ENCODE measurements around the gene SNX9.

The SNX9 gene

DNA sequence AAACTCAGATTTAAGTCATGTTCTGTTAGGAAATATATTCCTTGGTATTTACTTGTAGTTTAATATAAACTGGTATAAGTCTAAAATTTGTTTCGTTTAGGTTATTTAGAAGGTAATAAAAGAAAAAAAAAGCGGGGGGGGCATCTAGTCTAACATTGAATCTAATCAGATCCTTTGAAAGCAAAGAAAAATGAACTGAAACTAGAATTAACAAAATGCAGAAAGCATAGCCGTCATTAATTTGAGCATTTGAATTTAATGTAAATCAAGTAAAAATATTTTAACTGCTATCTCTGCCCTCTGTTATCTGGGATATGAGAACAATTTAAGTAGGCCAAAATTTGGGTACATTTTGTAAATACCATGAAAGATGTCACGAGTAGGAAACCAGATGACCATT lies 54.1 kb downstream of the SNX9 start:
- TF ChIP-seq, protein P1, sequence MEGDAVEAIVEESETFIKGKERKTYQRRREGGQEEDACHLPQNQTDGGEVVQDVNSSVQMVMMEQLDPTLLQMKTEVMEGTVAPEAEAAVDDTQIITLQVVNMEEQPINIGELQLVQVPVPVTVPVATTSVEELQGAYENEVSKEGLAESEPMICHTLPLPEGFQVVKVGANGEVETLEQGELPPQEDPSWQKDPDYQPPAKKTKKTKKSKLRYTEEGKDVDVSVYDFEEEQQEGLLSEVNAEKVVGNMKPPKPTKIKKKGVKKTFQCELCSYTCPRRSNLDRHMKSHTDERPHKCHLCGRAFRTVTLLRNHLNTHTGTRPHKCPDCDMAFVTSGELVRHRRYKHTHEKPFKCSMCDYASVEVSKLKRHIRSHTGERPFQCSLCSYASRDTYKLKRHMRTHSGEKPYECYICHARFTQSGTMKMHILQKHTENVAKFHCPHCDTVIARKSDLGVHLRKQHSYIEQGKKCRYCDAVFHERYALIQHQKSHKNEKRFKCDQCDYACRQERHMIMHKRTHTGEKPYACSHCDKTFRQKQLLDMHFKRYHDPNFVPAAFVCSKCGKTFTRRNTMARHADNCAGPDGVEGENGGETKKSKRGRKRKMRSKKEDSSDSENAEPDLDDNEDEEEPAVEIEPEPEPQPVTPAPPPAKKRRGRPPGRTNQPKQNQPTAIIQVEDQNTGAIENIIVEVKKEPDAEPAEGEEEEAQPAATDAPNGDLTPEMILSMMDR (conservative IDR thresholded peaks at IDR 0.05): no peak
- H3K27ac ChIP-seq: no peak overlapping the region

DNA sequence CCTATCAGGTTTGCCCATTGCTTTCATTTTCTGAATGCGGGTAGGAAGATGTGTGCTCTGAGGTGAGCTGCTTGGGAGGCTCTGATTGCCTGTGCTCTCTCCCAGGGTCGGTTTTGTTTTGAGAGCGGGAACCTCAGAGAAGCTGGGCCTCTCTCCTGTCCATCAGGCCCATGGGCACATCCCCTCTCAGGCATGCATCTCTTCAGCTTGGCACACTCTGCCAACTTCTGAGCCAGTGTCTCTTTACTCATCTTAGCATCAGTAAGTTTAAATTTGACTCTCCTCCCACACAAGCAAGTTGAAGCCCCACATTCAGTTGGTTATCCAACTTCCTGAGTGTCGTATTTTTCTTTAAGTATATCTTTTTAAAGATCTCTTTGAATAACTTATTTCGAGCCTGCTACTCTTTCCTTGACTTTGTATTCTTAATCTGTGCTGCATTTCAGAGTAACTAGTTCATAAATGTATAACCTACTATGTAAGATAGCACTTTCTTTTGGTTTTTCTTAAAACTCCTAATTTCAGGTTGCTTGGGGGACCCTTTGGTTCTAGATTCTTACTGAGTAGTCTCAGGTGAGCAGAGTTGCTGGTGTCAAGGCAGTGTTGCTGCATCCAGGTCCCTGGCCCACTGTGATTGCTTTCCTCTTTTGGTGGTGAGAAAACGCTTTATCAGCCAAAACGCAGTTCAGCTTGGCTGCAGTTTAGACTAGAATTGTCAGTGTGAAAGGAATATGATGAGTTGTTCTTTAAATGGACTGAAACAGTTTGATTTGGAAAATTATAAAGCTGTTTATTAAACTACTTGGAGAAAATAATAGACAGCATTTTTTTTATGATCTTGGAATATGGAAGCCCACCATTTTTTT lies 54.8 kb downstream of the SNX9 start:
- no peak overlapping the region for H3K27ac ChIP-seq
- TF ChIP-seq, protein P1 (conservative IDR thresholded peaks at IDR 0.05): no peak

DNA sequence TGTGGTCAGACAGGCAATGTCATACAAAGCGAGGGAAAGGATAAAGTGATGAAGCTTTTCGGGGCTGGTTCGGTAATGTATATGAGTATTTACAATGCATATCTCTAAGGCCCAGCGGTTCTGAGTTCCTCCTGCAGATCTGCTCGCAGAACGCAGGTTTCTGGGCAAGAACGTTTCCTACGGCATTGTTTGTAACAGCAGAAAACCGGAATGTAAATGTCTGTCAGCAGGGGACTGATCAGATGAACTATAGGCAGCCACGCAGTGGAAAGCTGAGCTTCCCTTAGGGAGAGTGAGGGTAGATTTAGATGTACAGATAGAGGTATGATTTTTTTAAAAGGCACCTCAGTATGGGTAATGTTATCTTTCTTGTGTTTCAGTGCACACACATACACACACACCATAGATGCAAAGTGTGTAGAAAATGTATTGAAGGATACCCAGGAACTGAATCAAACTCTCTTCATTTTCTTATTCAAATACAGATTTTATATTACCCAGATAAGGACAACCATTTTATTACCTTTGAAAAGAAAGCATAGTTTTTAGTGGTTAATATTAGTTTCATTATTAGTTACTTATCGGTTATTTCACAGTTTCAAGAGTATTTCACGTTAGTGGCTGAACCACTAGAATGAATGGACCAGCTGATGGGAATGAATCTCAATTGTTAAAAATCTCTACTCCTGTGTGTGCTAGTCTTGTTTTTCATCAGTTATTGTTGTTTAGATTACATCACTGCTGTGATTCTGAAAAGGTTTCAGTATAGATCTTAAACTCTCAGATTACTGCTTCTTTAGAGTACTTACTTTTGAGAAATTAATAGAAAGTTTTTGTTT lies 56.2 kb downstream of the SNX9 start:
- TF ChIP-seq, protein P1 (conservative IDR thresholded peaks at IDR 0.05): no peak
- H3K27ac ChIP-seq: no peak overlapping the region

DNA sequence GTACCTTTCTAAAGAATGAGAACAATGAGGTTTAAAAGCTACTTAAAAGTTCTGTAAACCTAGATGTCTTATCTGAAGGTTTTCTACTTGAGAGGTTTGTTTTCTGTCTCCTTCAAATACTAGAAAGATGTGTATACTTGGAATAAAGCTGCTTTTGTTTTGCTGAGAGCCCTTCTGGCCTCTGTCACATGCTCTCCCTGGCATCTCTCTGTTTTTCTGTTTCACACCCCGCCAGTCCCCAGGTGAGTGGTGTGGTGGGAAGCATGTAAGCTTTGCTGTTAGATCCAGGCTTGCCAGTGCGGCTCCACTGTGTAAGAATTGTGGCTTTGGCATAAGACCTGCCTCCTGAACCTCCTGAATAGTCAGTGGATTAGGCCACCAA lies 56.8 kb downstream of the SNX9 start:
- TF ChIP-seq, protein P1 (conservative IDR thresholded peaks at IDR 0.05): no peak
- no peak overlapping the region for H3K27ac ChIP-seq

DNA sequence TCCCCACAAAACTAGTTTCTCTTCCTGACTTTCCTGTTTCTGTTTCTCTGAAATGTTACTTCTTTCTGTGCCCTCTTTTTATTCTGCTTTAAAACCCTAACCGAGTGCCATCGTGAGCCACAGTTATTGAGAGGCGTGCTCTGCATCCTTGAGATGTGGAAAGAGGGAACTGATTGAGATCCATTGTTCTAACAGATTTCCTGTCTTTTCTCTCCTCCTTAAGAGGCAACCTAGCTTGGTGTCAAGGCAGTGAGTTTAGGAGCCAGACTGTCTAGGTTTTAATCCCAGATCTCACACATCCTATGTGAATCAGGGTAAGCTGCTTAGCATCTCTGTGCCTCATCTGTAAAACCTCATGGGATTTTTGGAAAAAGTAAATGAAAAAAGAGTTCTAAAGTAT lies 57.5 kb downstream of the SNX9 start:
- H3K27ac ChIP-seq: no peak overlapping the region
- TF ChIP-seq, protein P1 (conservative IDR thresholded peaks at IDR 0.05): no peak

DNA sequence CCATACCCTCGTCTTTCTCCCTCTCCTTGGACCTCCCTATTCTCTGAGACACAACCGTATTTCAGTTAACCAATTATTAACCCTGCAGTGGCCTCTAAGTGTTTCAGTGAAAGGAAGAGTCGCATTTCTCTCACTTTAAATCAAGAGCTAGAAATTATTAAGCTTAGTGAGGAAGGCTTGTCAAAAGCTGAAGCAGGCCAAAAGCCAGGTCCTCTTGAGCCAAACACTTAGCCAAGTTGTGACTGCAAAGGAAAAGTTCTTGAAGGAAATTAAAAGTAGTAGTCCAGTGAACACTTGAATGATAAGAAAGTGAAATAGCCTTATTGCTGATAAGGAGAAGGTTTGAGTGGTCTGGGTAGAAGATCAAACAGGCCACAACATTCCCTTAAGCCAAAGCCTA lies 58.3 kb downstream of the SNX9 start:
- TF ChIP-seq, protein P1 (conservative IDR thresholded peaks at IDR 0.05): no peak
- H3K27ac ChIP-seq: no peak overlapping the region

DNA sequence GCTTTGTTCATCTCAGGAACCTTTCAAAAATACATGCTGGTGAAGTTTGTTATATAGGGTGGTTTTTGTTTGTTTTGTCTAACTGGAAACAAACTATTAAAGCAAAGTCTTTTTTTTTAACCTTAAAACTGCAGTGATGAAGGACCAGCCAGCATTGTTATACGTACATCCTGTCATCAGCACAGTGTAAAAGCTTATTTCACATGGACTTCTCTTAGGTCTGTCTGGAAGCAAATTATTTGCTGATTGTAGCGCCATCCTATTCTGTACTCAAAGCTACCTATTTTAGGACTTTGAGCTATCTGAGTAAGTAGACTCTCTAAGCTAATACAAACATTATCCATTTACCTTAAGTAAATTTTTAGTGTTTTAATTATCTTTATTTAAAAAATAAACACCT lies 61.7 kb downstream of the SNX9 start:
- H3K27ac ChIP-seq: no peak overlapping the region
- TF ChIP-seq, protein P1 (conservative IDR thresholded peaks at IDR 0.05): no peak

All from VCaP (cell line).